PC-9 (cell line): ENCODE results near the gene AFG3L2. TPM values are rescaled to one million over a fixed set of nuclear protein-coding genes. Genes with fewer than 3 reads are reported as not detected.

Source experiments
- BruUV-seq: library from RNA; stranded (reverse); fragments of 400-500 nt; replicated peaks from 2 replicates; lab custom pipeline; 2021; lab: Mats Ljungman, UMichigan
- CTCF ChIA-PET: fragments of 300-600 bp; sonication (Branson Sonifier 250); formaldehyde crosslinking; loops from one replicate; lab custom pipeline; 2022; ENCODE audit warnings: antibody characterized with exemption; lab: Charles Lee
- POLR2A ChIA-PET: fragments of 300-600 bp; sonication (Branson Sonifier 250); formaldehyde crosslinking; loops from one replicate; lab custom pipeline; 2022; ENCODE audit warnings: antibody characterized with exemption; ENCODE audit not compliant: unreplicated experiment; lab: Charles Lee
- DNase-seq, 2 experiments: peaks; one replicate each; pipeline versions ENCODE4 v3.0.0 to v3.0.0-alpha.2; 2015 to 2022; ENCODE audit warnings: mixed read lengths in 1 of 2
- H2AFZ ChIP-seq: fragments of 200-600 bp; sonication (generic); 2 replicates; pipeline ENCODE4 v1.8.1; 2017; ENCODE audit warnings: antibody characterized with exemption
- H3F3A ChIP-seq: fragments of 200-600 bp; sonication (generic); 2 replicates; pipeline ENCODE4 v1.8.1; 2017; ENCODE audit warnings: antibody characterized with exemption, mild to moderate bottlenecking, low read depth; ENCODE audit not compliant: insufficient read depth
- H3K27ac ChIP-seq: fragments of 200-600 bp; sonication (generic); 2 replicates; pipeline ENCODE4 v1.6.1; 2016; ENCODE audit warnings: mixed run types
- H3K27me3 ChIP-seq: fragments of 200-600 bp; sonication (generic); 2 replicates; pipeline ENCODE4 v1.6.1; 2016; ENCODE audit warnings: low read depth, mixed run types; ENCODE audit not compliant: insufficient read depth
- H3K36me3 ChIP-seq: fragments of 200-600 bp; sonication (generic); 2 replicates; pipeline ENCODE4 v1.6.1; 2016; ENCODE audit warnings: low read depth, mixed run types
- H3K4me1 ChIP-seq: fragments of 200-600 bp; sonication (generic); replicated peaks from 2 replicates; pipeline ENCODE4 v1.6.1; 2016; ENCODE audit warnings: mixed run types; ENCODE audit not compliant: insufficient read depth
- H3K4me2 ChIP-seq: fragments of 200-600 bp; sonication (generic); 2 replicates; pipeline ENCODE4 v1.6.1; 2017; ENCODE audit warnings: mixed run types
- H3K4me3 ChIP-seq: fragments of 200-600 bp; sonication (generic); 2 replicates; pipeline ENCODE4 v1.6.1; 2016; ENCODE audit warnings: mixed run types
- H3K79me2 ChIP-seq: fragments of 200-600 bp; sonication (generic); 2 replicates; pipeline ENCODE4 v1.6.1; 2017; ENCODE audit warnings: low read depth, mixed run types
- H3K9me2 ChIP-seq: fragments of 200-600 bp; sonication (generic); 2 replicates; pipeline ENCODE4 v1.8.1; 2017; ENCODE audit warnings: mild to moderate bottlenecking; ENCODE audit not compliant: insufficient read depth
- H3K9me3 ChIP-seq: fragments of 200-600 bp; sonication (generic); 2 replicates; pipeline ENCODE4 v1.8.1; 2016; ENCODE audit warnings: low read depth; ENCODE audit not compliant: insufficient read depth
- H4K20me1 ChIP-seq: fragments of 200-600 bp; sonication (generic); 2 replicates; pipeline ENCODE4 v1.8.1; 2017; ENCODE audit not compliant: insufficient read depth
- EZH2 ChIP-seq: fragments of 200-600 bp; sonication (generic); IDR thresholded peaks from 2 replicates; pipeline ENCODE4 v1.8.0; 2017; ENCODE audit warnings: antibody characterized with exemption, low read depth
- intact Hi-C: fragments of 100-400 bp; cut with micrococcal nuclease; formaldehyde crosslinking; loops from one replicate; pipeline ENCODE4 v1.10.0; 2022; ENCODE audit not compliant: unreplicated experiment
- total RNA-seq: library from RNA; stranded (reverse); gene quantifications from 2 replicates; pipeline ENCODE4 v1.2.3, GENCODE V29; 2021
- TF ChIP-seq, protein P1 (sequence below): fragments of 200-600 bp; sonication (generic); conservative IDR thresholded peaks from 2 replicates; pipeline ENCODE4 v1.6.1; 2017; ENCODE audit warnings: mixed run types, antibody characterized with exemption, mild to moderate bottlenecking, moderate library complexity

AFG3L2 gene
- total RNA-seq, 1 experiment from 2014 or later = 69.4 TPM

DNA sequence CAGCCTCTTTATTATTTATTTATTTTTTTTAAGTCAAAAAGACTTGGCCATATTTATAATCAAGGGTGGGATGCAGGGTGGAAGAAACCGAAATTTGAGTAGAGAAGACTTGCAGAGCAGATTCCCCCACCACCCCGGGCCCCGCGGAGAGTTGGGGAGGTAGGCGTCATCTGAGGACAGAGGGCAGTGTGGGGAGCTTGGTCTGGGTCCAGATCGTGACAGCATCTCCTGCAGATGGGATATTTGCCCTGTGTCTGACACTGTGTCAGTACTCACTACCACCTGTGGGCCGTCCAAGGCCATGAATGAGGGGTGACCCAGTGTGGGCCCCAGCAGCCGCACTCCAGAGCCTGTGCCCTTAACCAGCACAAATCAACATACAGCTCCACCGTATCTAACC, 20.2 kb upstream of the AFG3L2 start:
- CTCF ChIA-PET = no interaction called here
- POLR2A ChIA-PET = interaction anchor here (0.6 kb wide), 1 partner anchor 23 kb away, joined by 9 read pairs; no protein-coding TSS in a partner anchor
- H3K27ac ChIP-seq = no peak overlapping the region
- no TSS peak for BruUV-seq
- peaks cover 6% of the 10 kb centered on the region for H3K4me1 ChIP-seq
- H3F3A ChIP-seq = peaks cover 19% of the 10 kb centered on the region
- H3K9me3 ChIP-seq = no peaks in the 10 kb centered on the region
- H4K20me1 ChIP-seq = no peaks in the 10 kb centered on the region
- H3K9me2 ChIP-seq = no peaks in the 10 kb centered on the region
- H2AFZ ChIP-seq = no peak overlapping the region
- TF ChIP-seq, protein P1, sequence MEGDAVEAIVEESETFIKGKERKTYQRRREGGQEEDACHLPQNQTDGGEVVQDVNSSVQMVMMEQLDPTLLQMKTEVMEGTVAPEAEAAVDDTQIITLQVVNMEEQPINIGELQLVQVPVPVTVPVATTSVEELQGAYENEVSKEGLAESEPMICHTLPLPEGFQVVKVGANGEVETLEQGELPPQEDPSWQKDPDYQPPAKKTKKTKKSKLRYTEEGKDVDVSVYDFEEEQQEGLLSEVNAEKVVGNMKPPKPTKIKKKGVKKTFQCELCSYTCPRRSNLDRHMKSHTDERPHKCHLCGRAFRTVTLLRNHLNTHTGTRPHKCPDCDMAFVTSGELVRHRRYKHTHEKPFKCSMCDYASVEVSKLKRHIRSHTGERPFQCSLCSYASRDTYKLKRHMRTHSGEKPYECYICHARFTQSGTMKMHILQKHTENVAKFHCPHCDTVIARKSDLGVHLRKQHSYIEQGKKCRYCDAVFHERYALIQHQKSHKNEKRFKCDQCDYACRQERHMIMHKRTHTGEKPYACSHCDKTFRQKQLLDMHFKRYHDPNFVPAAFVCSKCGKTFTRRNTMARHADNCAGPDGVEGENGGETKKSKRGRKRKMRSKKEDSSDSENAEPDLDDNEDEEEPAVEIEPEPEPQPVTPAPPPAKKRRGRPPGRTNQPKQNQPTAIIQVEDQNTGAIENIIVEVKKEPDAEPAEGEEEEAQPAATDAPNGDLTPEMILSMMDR = no peak
- no peak for TF ChIP-seq EZH2
- DNase-seq = no peak
- H3K4me3 ChIP-seq = no peak overlapping the region
- H3K27me3 ChIP-seq = no peaks in the 10 kb centered on the region
- H3K79me2 ChIP-seq = no peaks in the 10 kb centered on the region
- intact Hi-C loops = loop anchor here (5.0 kb wide), 2 partner anchors 200 to 550 kb away; partner anchors contain the start of gene SEH1L
- no peaks in the 10 kb centered on the region for H3K36me3 ChIP-seq
- H3K4me2 ChIP-seq = no peak overlapping the region

DNA sequence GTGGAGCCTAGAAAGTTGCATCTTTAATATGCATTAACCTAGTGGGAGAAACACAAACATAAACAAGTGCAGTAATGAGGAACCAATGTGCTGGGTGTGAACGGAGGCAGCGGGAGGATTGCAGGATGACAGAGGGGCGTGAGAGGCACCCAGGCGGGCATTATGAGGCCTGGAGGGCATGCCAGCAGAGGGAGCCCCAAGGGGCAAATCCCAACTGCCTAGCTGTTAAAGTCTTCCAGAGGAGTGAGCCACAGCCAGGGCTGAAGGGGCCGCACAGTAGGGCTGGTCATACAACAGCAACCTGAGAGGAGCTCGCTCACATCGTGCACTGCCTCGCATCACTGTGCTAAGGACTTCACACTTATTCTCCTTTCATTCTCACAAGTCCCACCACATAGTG, 17.4 kb upstream of the AFG3L2 start:
- no peak overlapping the region for H3K27ac ChIP-seq
- H3K4me3 ChIP-seq = no peak overlapping the region
- ChIA-PET CTCF (interaction anchor here (0.6 to 1.4 kb wide), 3 partner anchors 9 to 222 kb away, joined by 3 to 6 read pairs (median 4); no protein-coding TSS in a partner anchor), POLR2A (interaction anchor here (0.6 kb wide), 1 partner anchor 21 kb away, joined by 4 read pairs; no protein-coding TSS in a partner anchor)
- no peaks in the 10 kb centered on the region for H3K27me3 ChIP-seq
- no peaks in the 10 kb centered on the region for H3K36me3 ChIP-seq
- TF ChIP-seq EZH2 = no peak
- TF ChIP-seq, protein P1 = no peak
- no peaks in the 10 kb centered on the region for H3K79me2 ChIP-seq
- peaks cover 7% of the 10 kb centered on the region; the same call in 1 of the 2 replicates for H3F3A ChIP-seq
- peaks cover 5% of the 10 kb centered on the region for H3K4me1 ChIP-seq
- intact Hi-C loops = loop anchor here (5.0 kb wide), 1 partner anchor 1238 kb away; no protein-coding TSS in a partner anchor
- no peak overlapping the region for H3K4me2 ChIP-seq
- peak in 1 of 2 experiments; percentile 17 for DNase-seq
- BruUV-seq = no TSS peak
- no peaks in the 10 kb centered on the region for H3K9me3 ChIP-seq
- H3K9me2 ChIP-seq = no peaks in the 10 kb centered on the region
- H4K20me1 ChIP-seq = no peaks in the 10 kb centered on the region
- no peak overlapping the region for H2AFZ ChIP-seq

DNA sequence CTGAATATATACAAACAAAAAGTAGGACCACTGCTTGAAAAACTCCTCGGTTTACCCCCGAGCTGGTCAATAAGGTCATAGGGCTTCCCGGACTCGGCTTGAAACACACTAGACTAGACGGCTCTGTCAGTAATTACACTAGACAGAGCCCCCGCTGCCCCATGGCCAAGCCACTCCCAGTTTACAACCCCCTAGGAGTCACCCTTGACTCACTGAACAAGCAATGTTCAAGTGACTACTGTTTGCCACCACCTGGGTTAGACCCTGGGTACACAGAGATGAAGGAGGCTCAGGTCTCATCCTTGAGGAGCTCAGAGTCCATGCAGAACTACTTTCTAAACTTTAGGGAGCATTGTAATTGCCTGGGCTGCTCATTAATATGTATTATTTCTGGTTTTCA, 17.0 kb upstream of the AFG3L2 start:
- intact Hi-C loops = loop anchor here (5.0 kb wide), 1 partner anchor 1238 kb away; no protein-coding TSS in a partner anchor
- POLR2A ChIA-PET = no interaction called here
- BruUV-seq = no TSS peak
- no peak for TF ChIP-seq EZH2
- TF ChIP-seq, protein P1 = no peak
- peaks cover 7% of the 10 kb centered on the region; the same call in 1 of the 2 replicates for H3F3A ChIP-seq
- no peaks in the 10 kb centered on the region for H3K9me2 ChIP-seq
- no peak overlapping the region for H3K4me3 ChIP-seq
- no peaks in the 10 kb centered on the region for H3K27me3 ChIP-seq
- H3K36me3 ChIP-seq = no peaks in the 10 kb centered on the region
- H3K9me3 ChIP-seq = no peaks in the 10 kb centered on the region
- peaks cover 5% of the 10 kb centered on the region for H3K4me1 ChIP-seq
- no peaks in the 10 kb centered on the region for H4K20me1 ChIP-seq
- H3K27ac ChIP-seq = no peak overlapping the region
- no peak overlapping the region for H3K4me2 ChIP-seq
- no peaks in the 10 kb centered on the region for H3K79me2 ChIP-seq
- CTCF ChIA-PET = interaction anchor here (1.4 kb wide), 1 partner anchor 10 kb away, joined by 6 read pairs; no protein-coding TSS in a partner anchor
- H2AFZ ChIP-seq = no peak overlapping the region
- no peak for DNase-seq
